T-helper 2 cell (primary cell): ENCODE measurements around the gene ENPP4.
"Not testable (repeated sequence)": the region's sequence is repeated elsewhere in the genome, so short reads cannot be mapped to it uniquely, and the experiment has no call there.

Experiments
- DNase-seq, 5 experiments: peaks; one replicate each; pipeline versions ENCODE4 v3.0.0 to v3.0.0-alpha.2; 2012 to 2022
- total RNA-seq, 2 donors: gene quantifications; one replicate each; lab custom pipeline; 2026; lab: John Stamatoyannopoulos, UW

ENPP4 gene
- 10.3 to 18.7 reads per million in 2 donors for total RNA-seq

- peak; percentile 68 to 95 (median 83) for DNase-seq
These were observed at the start of gene ENPP4 for GRCh38 chr6:46129629-46130511. ENPP4 (plus strand) TSS chr6:46129989; CDS start chr6:46139584, 9,595 bp downstream.

- DNase-seq: no peak
These were observed 49.7 kb upstream of the ENPP4 start for GRCh38 chr6:46080111-46080510.

- not testable (repeated sequence) for DNase-seq
These were observed 44.1 kb upstream of the ENPP4 start for GRCh38 chr6:46085688-46086087.

GRCh38 chr6:46090115-46091079 is 39.4 kb upstream of the ENPP4 start:
- DNase-seq: peak in 4 of 5 experiments; percentile 23 to 60 (median 28)

GRCh38 chr6:46091080-46091478 is 38.7 kb upstream of the ENPP4 start:
- DNase-seq: no peak

- no peak for DNase-seq
These were observed 34.5 kb upstream of the ENPP4 start for GRCh38 chr6:46095251-46095650.

- DNase-seq: no peak
These were observed 32.4 kb upstream of the ENPP4 start for GRCh38 chr6:46097366-46097765.

- no peak for DNase-seq
These were observed 31.1 kb upstream of the ENPP4 start for GRCh38 chr6:46098678-46099077.

GRCh38 chr6:46099952-46100351 is 29.8 kb upstream of the ENPP4 start:
- DNase-seq: no peak

- no peak for DNase-seq
These were observed 27.7 kb upstream of the ENPP4 start for GRCh38 chr6:46102123-46102522.

- DNase-seq: no peak
These were observed 26.2 kb upstream of the ENPP4 start for GRCh38 chr6:46103441-46104115.

- DNase-seq: no peak
These were observed 25.6 kb upstream of the ENPP4 start for GRCh38 chr6:46104209-46104608.

- no peak for DNase-seq
These were observed 24.2 kb upstream of the ENPP4 start for GRCh38 chr6:46105568-46105967.

GRCh38 chr6:46113370-46113769 is 16.4 kb upstream of the ENPP4 start:
- no peak for DNase-seq

- DNase-seq: no peak
These were observed 14.2 kb upstream of the ENPP4 start for GRCh38 chr6:46115634-46116033.

- DNase-seq: no peak
These were observed 13.5 kb upstream of the ENPP4 start for GRCh38 chr6:46116289-46116688.

- DNase-seq: no peak
These were observed 11.6 kb upstream of the ENPP4 start for GRCh38 chr6:46118157-46118556.

- DNase-seq: no peak
These were observed 11.0 kb upstream of the ENPP4 start for GRCh38 chr6:46118836-46119235.

GRCh38 chr6:46119679-46120078 is 10.1 kb upstream of the ENPP4 start:
- DNase-seq: peak in 1 of 5 experiments; percentile 41

- no peak for DNase-seq
These were observed 1.3 kb upstream of the ENPP4 start for GRCh38 chr6:46128476-46128875.

- peak in 1 of 5 experiments; percentile 48 for DNase-seq
These were observed 529 bp upstream of the ENPP4 start for GRCh38 chr6:46129291-46129628.

GRCh38 chr6:46130666-46131065 is 877 bp downstream of the ENPP4 start:
- peak in 1 of 5 experiments; percentile 17 for DNase-seq

GRCh38 chr6:46131291-46131690 is 1.5 kb downstream of the ENPP4 start:
- not testable (repeated sequence) for DNase-seq
